C4-2B (cell line): ENCODE measurements around the gene AMPH.
"Not testable (repeated sequence)": the region's sequence is repeated elsewhere in the genome, so short reads cannot be mapped to it uniquely, and the experiment has no call there.

Experiments used
- CTCF ChIP-seq: fragments of 450-650 bp; conservative IDR thresholded peaks from 2 replicates; pipeline ENCODE4 v1.5.1; 2017; ENCODE audit warnings: mild to moderate bottlenecking
- ZFX ChIP-seq: fragments of 450-650 bp; IDR thresholded peaks from 2 replicates; pipeline ENCODE4 v1.6.1; 2017

- peak; percentile 13; the same call in 1 of the 2 replicates for TF ChIP-seq CTCF
- not testable (repeated sequence) for TF ChIP-seq ZFX
Observed at GRCh38 chr7:38341172-38341705, 289.9 kb downstream of the AMPH start.
